Measurements from ENCODE around the gene RGR. TPM values are rescaled to one million over a fixed set of nuclear protein-coding genes. Genes with fewer than 3 reads are reported as not detected.

Gene RGR
- polyA plus RNA-seq, 2 of the 4 experiments (the other 2 are of a cell fraction), result not detected

- no peak for TF ChIP-seq HMGXB4 (CRISPR knock-in tag; IDR thresholded peaks at IDR 0.05; ENCODE audit: borderline replicate concordance)
Measured at GRCh38 chr10:84232376-84232775, 12.5 kb upstream of the RGR start (continued).

- H3K4me2 ChIP-seq, result no peak overlapping the region
- FAIRE-seq (no peak), ATAC-seq (no peak), DNase-seq (ENCODE audit: low read depth in 1 of 2, low spot score in 1 of 2) (no peak)
- POLR2A ChIA-PET, result no interaction called here
- no peaks in the 10 kb centered on the region for H3K9me3 ChIP-seq
- no peaks in the 10 kb centered on the region for H3K4me1 ChIP-seq
- TF ChIP-seq POLR2AphosphoS2 (conservative IDR thresholded peaks at IDR 0.05; ENCODE audit: low read length), result no peak
- WGBS (ENCODE audit: missing lambda C conversion rate), result 7% methylated on average over 2 of the region's 4 CpGs
- no peak overlapping the region for H3K27ac ChIP-seq
- CTCF ChIA-PET, result interaction anchor here (1.1 to 2.1 kb wide), 2 partner anchors 23 to 31 kb away, joined by 4 to 8 read pairs; no protein-coding TSS in a partner anchor
- no peak overlapping the region for H3K4me3 ChIP-seq
Measured at GRCh38 chr10:84233940-84234339, 10.9 kb upstream of the RGR start.

GRCh38 chr10:84234479-84234878, 10.4 kb upstream of the RGR start:
- CTCF ChIA-PET, result no interaction called here
- POLR2A ChIA-PET, result no interaction called here
- no peak for DNase-seq (ENCODE audit: low read depth in 1 of 2, low spot score in 1 of 2)
- Histone ChIP-seq H3K27ac (no peak overlapping the region), H3K4me1 (no peaks in the 10 kb centered on the region), H3K4me2 (no peak overlapping the region), H3K9me3 (no peaks in the 10 kb centered on the region), H3K4me3 (no peak overlapping the region)
- TF ChIP-seq NR3C1 (IDR thresholded peaks at IDR 0.05), result no peak
- TF ChIP-seq HES2 (IDR thresholded peaks at IDR 0.05), result no peak
- no peak for TF ChIP-seq SMC3 (IDR thresholded peaks at IDR 0.05)
- TF ChIP-seq RNF2 (IDR thresholded peaks at IDR 0.05; ENCODE audit: borderline replicate concordance, low read depth), result no peak
- no peak for TF ChIP-seq HOXB5 (CRISPR knock-in tag; IDR thresholded peaks at IDR 0.05)
- TF ChIP-seq MAX (IDR thresholded peaks at IDR 0.05), result no peak
- no peak for TF ChIP-seq E2F6 (IDR thresholded peaks at IDR 0.05; ENCODE audit: borderline replicate concordance, low read depth)
- no peak for TF ChIP-seq RFX5 (IDR thresholded peaks at IDR 0.05)
- TF ChIP-seq JUNB (IDR thresholded peaks at IDR 0.05), result no peak
- no peak for TF ChIP-seq NPAS2 (CRISPR knock-in tag; IDR thresholded peaks at IDR 0.05; ENCODE audit: borderline replicate concordance)
- TF ChIP-seq ESRRA (IDR thresholded peaks at IDR 0.05; ENCODE audit: borderline replicate concordance, low read length), result no peak
- TF ChIP-seq NFE2L2 (conservative IDR thresholded peaks at IDR 0.05; ENCODE audit: low read length), result no peak
- no peak for TF ChIP-seq POLR2AphosphoS2 (conservative IDR thresholded peaks at IDR 0.05; ENCODE audit: low read length)
- no peak for TF ChIP-seq HOXB13 (CRISPR knock-in tag; IDR thresholded peaks at IDR 0.05; ENCODE audit: low read depth)
- no peak for TF ChIP-seq EHF (CRISPR knock-in tag; IDR thresholded peaks at IDR 0.05)
- TF ChIP-seq RARB (CRISPR knock-in tag; IDR thresholded peaks at IDR 0.05), result no peak
- no peak for TF ChIP-seq FOSL2 (IDR thresholded peaks at IDR 0.05)
- no peak for TF ChIP-seq FOSL2 (CRISPR knock-in tag; IDR thresholded peaks at IDR 0.05)
- no peak for TF ChIP-seq KDM1A (IDR thresholded peaks at IDR 0.05; ENCODE audit: low read depth)
- TF ChIP-seq HOXA7 (CRISPR knock-in tag; IDR thresholded peaks at IDR 0.05), result no peak
- no peak for TF ChIP-seq ELK1 (IDR thresholded peaks at IDR 0.05; ENCODE audit: low read depth, low read length)
- ATAC-seq, result no peak
- no peak for FAIRE-seq
- WGBS (ENCODE audit: missing lambda C conversion rate), result 54% methylated on average over 4 of the region's 4 CpGs

Data from A549 (cell line).